Breast epithelium (tissue), 3 donors: Measurements from ENCODE around the gene ADAT3.

Experiments
- POLR2AphosphoS5 ChIP-seq, 3 donors: sonication (generic); formaldehyde crosslinking; IDR thresholded peaks; one replicate each; pipeline ENCODE4 v1.6.1; 2017; ENCODE audit warnings: antibody characterized with exemption in 3 of 3
- TF ChIP-seq, protein P1 (sequence below), 3 donors: fragments of 450-650 bp; IDR thresholded peaks; one replicate each; pipeline ENCODE4 v1.5.1; 2016 to 2017; ENCODE audit warnings: antibody characterized with exemption in 3 of 3, mild to moderate bottlenecking in 3 of 3, moderate library complexity in 3 of 3

DNA sequence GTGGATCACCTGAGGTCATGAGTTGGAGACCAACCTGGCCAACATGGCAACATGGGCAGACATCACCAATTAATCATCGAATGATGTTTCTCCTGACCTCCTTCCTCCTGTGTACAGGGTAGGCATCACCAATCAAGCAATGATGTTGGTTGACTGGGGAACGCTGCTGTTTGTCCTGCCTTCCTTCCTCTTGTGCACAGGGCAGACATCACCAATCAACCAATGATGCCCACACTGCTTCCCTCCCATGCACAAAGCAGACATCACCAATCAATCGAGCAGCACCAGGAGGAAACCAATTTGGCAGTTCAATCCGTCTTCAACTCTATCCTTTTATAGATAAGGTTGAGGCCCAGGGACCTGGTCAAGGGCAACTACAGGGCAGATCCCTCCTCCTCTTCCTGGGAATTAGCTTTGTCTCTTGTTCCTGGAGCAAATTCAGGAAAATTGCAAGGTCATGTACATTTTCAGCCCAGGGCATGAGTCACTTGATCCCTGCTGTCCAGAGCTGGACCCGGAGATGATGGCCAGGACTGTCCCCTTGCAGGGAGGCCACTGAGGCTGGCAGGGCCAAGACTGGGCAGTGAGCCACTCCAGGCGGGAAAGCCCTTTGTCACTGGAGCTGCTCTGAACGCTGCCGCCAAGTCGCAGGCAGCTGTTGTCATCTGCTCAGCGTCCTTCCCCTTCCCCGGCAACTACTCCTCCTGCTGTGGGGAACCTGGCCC lies 30.4 kb downstream of the ADAT3 start:
- TF ChIP-seq POLR2AphosphoS5 (IDR thresholded peaks at IDR 0.05) = no peak
- TF ChIP-seq, protein P1, sequence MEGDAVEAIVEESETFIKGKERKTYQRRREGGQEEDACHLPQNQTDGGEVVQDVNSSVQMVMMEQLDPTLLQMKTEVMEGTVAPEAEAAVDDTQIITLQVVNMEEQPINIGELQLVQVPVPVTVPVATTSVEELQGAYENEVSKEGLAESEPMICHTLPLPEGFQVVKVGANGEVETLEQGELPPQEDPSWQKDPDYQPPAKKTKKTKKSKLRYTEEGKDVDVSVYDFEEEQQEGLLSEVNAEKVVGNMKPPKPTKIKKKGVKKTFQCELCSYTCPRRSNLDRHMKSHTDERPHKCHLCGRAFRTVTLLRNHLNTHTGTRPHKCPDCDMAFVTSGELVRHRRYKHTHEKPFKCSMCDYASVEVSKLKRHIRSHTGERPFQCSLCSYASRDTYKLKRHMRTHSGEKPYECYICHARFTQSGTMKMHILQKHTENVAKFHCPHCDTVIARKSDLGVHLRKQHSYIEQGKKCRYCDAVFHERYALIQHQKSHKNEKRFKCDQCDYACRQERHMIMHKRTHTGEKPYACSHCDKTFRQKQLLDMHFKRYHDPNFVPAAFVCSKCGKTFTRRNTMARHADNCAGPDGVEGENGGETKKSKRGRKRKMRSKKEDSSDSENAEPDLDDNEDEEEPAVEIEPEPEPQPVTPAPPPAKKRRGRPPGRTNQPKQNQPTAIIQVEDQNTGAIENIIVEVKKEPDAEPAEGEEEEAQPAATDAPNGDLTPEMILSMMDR (IDR thresholded peaks at IDR 0.05) = no peak
